Ramos (cell line): ENCODE results near the gene MANSC4.

Experiments
- in situ Hi-C: fragments of 300-500 bp; cut with MboI; formaldehyde crosslinking; loops from one replicate; pipeline ENCODE4 v1.14.3; 2022; ENCODE audit warnings: low sequenced_read_pairs; ENCODE audit not compliant: unreplicated experiment

MANSC4 gene

GRCh38 chr12:27802511-27802910, 22.5 kb upstream of the MANSC4 start:
- in situ Hi-C loops, result no loop called here

- in situ Hi-C loops, result no loop called here
Observed at GRCh38 chr12:27801630-27802029, 21.6 kb upstream of the MANSC4 start.

GRCh38 chr12:27800819-27801218, 20.8 kb upstream of the MANSC4 start:
- in situ Hi-C loops, result no loop called here

GRCh38 chr12:27797301-27798025, 17.4 kb upstream of the MANSC4 start:
- in situ Hi-C loops, result no loop called here

- in situ Hi-C loops, result no loop called here
Observed at GRCh38 chr12:27796128-27796527, 16.1 kb upstream of the MANSC4 start.

DNA sequence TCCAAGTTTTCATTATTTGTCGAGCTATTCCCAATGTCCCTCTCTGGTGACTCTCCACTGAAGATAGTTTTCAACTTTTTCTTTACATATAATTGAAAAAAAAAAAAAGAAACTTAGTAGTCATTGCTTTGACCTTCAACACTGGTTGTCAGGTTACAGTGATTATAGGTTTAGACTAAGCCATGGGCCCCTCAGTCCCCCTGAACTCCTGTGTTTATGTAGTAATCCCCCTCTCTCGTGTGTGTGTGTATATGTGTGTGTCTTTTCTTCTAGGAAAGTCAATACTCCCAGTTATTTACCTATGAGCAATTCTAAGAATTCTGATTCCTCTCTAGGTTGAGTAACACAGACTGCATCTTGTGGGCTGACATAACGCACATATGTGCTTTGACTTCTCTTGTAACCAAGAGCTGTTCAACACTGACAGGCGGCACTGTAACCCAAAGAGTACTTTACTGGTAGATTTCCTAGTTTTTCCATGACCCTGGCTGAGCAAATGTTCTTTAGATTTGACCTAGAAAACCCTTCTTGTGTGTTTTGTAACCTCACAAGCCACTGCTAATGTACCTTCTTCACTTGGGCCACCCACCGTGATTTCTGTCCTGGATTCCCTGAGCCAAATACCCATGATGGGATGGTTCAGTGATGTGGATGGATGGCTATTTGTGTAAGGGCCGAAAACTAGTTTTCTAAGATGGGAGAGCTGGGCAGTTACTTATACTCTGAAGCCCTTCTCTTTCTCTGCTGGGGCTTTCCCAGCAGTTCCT, 15.0 kb upstream of the MANSC4 start:
- in situ Hi-C loops, result no loop called here

- in situ Hi-C loops, result no loop called here
Observed at GRCh38 chr12:27790179-27790578, 10.1 kb upstream of the MANSC4 start.

DNA sequence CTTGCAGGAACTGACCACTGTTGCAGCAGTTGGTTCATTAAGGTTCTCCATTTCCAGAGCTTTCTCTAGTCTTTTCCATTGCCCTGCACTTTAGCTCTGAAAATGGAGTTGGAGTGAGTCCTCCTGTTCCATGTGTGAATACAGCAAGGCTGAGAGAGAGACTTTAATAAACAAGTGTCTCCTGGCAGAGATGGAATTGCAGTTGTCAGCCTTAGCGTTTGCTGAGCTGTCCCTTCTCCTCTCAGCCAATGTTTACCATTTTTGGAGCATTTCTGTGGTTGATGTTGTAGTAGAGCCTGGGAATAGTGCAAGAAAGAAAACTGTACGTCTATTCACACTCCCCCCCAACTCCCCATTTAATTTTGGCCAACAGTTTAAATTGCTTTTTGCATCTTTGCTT, 7.5 kb upstream of the MANSC4 start:
- in situ Hi-C loops, result no loop called here

DNA sequence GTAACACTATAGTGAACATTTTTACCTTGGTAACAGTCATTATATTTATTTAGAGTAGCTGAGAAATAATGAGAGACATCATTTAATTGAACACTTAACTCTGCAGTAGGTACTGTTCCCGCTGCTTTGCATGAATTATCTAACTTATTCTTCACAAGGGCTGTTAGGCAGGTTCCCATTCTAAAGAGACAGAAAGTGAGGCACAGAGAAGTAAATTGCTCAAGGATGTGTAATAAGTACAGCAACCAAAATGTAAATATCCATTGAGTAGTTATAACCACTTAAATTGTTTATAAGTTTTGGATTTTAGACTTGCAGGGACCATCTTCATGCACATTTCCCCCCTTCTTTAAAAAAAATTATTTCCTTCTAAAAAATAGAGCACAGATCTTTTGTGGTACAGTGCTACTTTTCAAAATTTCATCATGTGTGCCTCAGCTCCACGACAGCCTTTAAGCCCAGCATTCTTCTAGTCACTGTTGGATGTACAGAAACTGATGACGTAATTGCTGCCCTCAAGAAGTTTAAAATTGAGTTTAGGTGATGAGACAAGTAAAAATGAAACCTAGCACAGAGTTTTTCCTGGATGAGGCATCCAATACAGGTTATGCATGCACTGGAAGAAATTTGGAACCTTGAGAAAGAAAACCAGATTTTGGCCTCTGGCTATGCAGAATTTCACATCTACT, 6.0 kb upstream of the MANSC4 start:
- in situ Hi-C loops, result no loop called here

- in situ Hi-C loops, result no loop called here
Observed at GRCh38 chr12:27782481-27782880, 2.4 kb upstream of the MANSC4 start.

- in situ Hi-C loops, result no loop called here
Observed at GRCh38 chr12:27781680-27782079, 1.6 kb upstream of the MANSC4 start.

- in situ Hi-C loops, result no loop called here
Observed at GRCh38 chr12:27780612-27781408, 774 bp upstream of the MANSC4 start.

GRCh38 chr12:27779416-27779919, 568 bp downstream of the MANSC4 start:
- in situ Hi-C loops, result no loop called here

DNA sequence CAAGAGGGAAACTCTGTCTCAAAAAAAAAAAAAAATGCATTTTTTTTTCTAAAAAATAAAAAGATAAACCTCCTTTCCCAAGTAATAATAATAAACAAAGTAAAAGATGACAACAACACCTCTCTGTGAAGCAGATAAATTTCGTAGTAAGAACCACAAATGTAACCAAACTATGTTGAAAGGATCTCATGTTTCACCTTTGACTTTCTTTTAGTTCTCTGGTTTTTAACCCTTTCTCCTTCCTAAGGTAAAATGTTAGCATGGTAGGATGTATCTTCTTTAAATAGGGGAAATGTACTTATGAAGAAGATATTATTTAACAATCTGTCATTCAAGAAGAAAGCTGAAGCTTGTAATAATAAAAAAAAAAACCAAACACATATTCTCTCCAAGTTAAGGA, 1.8 kb downstream of the MANSC4 start:
- in situ Hi-C loops, result no loop called here

GRCh38 chr12:27777141-27777540, 2.9 kb downstream of the MANSC4 start:
- in situ Hi-C loops, result no loop called here

DNA sequence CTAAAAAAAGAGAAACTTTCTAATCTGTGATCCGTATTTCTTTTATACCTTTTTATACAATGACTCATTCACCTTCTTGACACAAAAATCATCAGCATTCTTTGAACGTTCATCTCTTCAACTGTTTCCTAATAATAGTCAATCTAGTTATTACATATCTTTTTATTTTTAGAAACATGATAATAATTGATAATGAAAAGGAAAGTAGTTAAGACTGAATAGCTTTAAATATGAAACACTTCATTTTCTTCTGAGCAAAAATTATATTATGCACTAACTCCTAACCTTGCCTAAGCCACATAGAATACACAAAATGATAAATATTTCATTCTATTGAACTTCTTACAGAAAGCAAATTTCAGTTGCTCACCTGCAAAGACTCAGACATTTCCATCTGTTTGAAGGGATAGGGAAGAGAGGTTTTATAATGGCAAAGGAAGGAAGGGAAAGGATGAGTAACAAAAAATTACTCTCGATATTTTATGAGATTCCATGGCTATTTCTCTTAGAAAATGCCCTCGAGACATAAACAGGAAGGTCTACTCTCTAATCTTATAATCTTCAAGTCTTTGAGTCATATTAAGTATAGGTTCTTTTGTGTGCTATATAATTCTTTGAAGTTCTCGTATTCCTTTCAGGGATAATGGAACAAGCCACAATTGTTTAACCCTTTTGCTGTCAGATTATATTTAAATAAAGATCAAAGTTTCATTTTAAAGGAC, 7.5 kb downstream of the MANSC4 start:
- in situ Hi-C loops, result no loop called here

GRCh38 chr12:27771481-27772327, 8.3 kb downstream of the MANSC4 start:
- in situ Hi-C loops, result no loop called here

DNA sequence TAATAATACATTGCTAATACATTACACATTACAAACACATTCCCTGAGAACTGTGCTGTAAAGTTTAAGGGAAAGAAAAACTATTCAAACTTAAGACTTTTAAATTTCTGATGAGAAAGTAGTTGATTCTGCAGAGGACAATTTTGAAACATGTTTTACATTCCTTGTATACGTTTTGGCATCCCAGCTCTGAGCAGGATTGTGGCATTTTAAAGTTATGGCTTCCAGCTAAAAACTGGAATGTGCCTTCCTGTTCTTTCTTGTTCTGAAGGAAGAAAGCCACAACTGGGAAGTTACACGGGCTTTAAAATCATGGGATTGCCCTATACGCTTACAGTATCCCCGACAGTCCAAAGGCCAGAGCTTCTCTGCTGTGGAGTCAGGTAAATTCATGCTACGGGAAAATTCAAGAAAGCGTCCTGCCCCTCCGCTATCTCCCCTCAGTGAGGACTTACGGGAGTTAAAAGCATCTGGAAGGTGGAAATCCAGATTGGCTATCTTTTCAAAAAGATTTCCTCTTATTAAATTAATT, 10.8 kb downstream of the MANSC4 start:
- in situ Hi-C loops, result no loop called here
